Measurements from ENCODE around the gene CHD5.

DNA sequence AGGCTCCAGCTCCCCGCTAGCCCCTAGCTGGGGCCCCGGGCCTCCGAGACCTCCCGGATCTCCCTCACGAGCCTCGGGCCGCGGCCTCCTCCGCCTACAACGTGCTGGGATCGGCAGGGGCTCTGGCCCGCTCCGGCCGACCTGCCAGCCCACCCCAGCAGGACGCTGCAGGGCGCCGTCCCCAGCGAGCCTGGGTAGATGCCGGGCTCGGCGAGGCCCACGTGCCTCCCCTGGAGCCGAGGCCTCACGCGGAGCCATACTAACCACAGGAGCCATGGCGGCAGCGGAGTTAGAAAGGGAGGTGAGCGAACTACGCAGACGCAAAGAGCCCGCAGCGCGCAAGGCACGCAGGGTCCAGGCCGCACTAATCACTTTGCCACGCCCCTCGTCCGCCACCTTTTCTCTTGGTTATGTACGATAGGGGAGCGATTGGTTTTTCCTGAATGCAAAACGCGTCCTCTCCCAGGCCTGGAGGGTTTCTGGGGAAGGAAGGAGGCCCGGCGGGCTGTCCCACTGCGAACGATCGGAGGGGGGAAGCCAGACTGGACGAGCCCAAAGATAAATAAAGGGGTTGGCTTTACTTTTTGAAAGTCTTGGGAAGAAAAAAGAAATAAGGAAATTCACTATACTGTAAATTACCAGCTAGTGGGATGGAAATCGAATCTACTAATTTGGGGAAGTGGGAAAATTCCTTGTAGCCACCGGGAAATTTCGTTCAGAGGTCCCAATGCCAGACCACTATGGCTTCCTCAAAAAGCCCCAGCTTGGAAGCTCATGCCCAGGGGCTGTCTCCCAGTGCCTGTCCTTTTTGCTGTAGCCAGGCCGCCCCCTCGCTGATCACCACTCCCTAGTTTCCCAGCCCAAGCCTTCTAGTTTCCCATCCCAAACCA is 19.4 kb upstream of the CHD5 start, which contains the start of gene RPL22:
- TF ChIP-seq, protein P1, sequence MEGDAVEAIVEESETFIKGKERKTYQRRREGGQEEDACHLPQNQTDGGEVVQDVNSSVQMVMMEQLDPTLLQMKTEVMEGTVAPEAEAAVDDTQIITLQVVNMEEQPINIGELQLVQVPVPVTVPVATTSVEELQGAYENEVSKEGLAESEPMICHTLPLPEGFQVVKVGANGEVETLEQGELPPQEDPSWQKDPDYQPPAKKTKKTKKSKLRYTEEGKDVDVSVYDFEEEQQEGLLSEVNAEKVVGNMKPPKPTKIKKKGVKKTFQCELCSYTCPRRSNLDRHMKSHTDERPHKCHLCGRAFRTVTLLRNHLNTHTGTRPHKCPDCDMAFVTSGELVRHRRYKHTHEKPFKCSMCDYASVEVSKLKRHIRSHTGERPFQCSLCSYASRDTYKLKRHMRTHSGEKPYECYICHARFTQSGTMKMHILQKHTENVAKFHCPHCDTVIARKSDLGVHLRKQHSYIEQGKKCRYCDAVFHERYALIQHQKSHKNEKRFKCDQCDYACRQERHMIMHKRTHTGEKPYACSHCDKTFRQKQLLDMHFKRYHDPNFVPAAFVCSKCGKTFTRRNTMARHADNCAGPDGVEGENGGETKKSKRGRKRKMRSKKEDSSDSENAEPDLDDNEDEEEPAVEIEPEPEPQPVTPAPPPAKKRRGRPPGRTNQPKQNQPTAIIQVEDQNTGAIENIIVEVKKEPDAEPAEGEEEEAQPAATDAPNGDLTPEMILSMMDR (IDR thresholded peaks at IDR 0.05): no peak
- TF ChIP-seq TCF7L2 (IDR thresholded peaks at IDR 0.05; ENCODE audit: low read depth, low read length) (peak; percentile 72), POLR2AphosphoS5 (IDR thresholded peaks at IDR 0.05; ENCODE audit: low read depth, low read length) (peak; percentile 96), SIN3A (IDR thresholded peaks at IDR 0.05; ENCODE audit: borderline replicate concordance, insufficient read depth, low read depth, low read length) (peak; percentile 69; the same call in 1 of the 2 replicates)
